A549 (cell line): Measurements from ENCODE around the gene CMYA5. TPM values are rescaled to one million over a fixed set of nuclear protein-coding genes. Genes with fewer than 3 reads are reported as not detected.

ENCODE experiments used
- ATAC-seq, 2 experiments: fragments of 200-7000 bp in 1 of 2; fragments of >200 bp in 1 of 2; cut with Nextera tagmentation in 1 of 2; cut with Tn5 transposase in 1 of 2; 3 replicates each; pipeline versions ENCODE4 v1.8.0 to v1.9.1; 2018 to 2020; ENCODE audit warnings: mild to moderate bottlenecking in 1 of 2, moderate library complexity in 1 of 2
- CTCF ChIA-PET: fragments of 300-600 bp; sonication (Branson Sonifier 250); formaldehyde crosslinking; extraction: SDS; loops from one replicate; lab custom pipeline; 2021; ENCODE audit warnings: antibody characterized with exemption, inconsistent platforms; lab: Yijun Ruan, JAX
- POLR2A ChIA-PET: fragments of 350-600 bp; formaldehyde crosslinking; extraction: SDS; loops from one replicate; lab custom pipeline; 2021; ENCODE audit warnings: antibody characterized with exemption, inconsistent platforms; lab: Yijun Ruan, JAX
- DNase-seq, 2 experiments: peaks; one replicate each; pipeline versions ENCODE4 v3.0.0 to v3.0.0-alpha.2; 2011 to 2016; ENCODE audit warnings: low read depth in 1 of 2, low spot score in 1 of 2
- FAIRE-seq: peaks from 2 replicates; lab custom pipeline; 2011; peaks lifted over from hg19 to GRCh38; lab: Jason Lieb, UNC
- H3K27ac ChIP-seq, 2 experiments: fragments of >200 bp; sonication (Bioruptor Twin); formaldehyde crosslinking; 3 replicates each; pipeline ENCODE4 v1.5.1; 2016 to 2017
- H3K4me1 ChIP-seq: fragments of >200 bp; sonication (Bioruptor Twin); formaldehyde crosslinking; 3 replicates; pipeline ENCODE4 v1.6.1; 2016
- H3K4me2 ChIP-seq: fragments of >200 bp; sonication (Bioruptor Twin); formaldehyde crosslinking; 3 replicates; pipeline ENCODE4 v1.6.1; 2016
- H3K4me3 ChIP-seq: fragments of >200 bp; sonication (Bioruptor Twin); formaldehyde crosslinking; 3 replicates; pipeline ENCODE4 v1.5.1; 2016
- H3K9me3 ChIP-seq: fragments of >200 bp; sonication (Bioruptor Twin); formaldehyde crosslinking; 3 replicates; pipeline ENCODE4 v1.6.1; 2016
- CBX2 ChIP-seq: fragments of 200-600 bp; sonication (generic); IDR thresholded peaks from 2 replicates; pipeline ENCODE4 v1.6.1; 2016; ENCODE audit warnings: low read depth, mild to moderate bottlenecking, borderline replicate concordance
- CEBPB ChIP-seq, 2 experiments: fragments of >200 bp in 1 of 2; sonication (Bioruptor Twin) in 1 of 2; formaldehyde crosslinking in 1 of 2; IDR thresholded peaks; 2 replicates each; pipeline ENCODE4 v1.6.1; 2012 to 2016
- EHF ChIP-seq: fragments of 250-450 bp; sonication (Bioruptor Pico); IDR thresholded peaks from 2 replicates; pipeline ENCODE4 v1.5.0; 2020; ENCODE audit warnings: mild to moderate bottlenecking
- EHMT2 ChIP-seq: fragments of 200-600 bp; sonication (generic); IDR thresholded peaks from 2 replicates; pipeline ENCODE4 v1.6.1; 2016; ENCODE audit warnings: antibody characterized with exemption, low read depth, mild to moderate bottlenecking, moderate library complexity
- ELK1 ChIP-seq: fragments of 150-350 bp; IDR thresholded peaks from 2 replicates; pipeline ENCODE4 v1.6.1; 2014; ENCODE audit warnings: low read depth, mild to moderate bottlenecking, low read length
- KDM5A ChIP-seq: fragments of 200-600 bp; sonication (generic); IDR thresholded peaks from 2 replicates; pipeline ENCODE4 v1.6.1; 2016; ENCODE audit warnings: antibody characterized with exemption, mild to moderate bottlenecking
- MYC ChIP-seq: IDR thresholded peaks from 2 replicates; pipeline ENCODE4 v1.6.1; 2012; ENCODE audit warnings: mild to moderate bottlenecking, inconsistent platforms, low read length, improper control_type of control experiment, borderline replicate concordance
- PHF8 ChIP-seq: fragments of 200-600 bp; sonication (generic); IDR thresholded peaks from 2 replicates; pipeline ENCODE4 v1.6.1; 2016; ENCODE audit warnings: low read depth, mild to moderate bottlenecking, antibody characterized with exemption, moderate library complexity, borderline replicate concordance
- RARB ChIP-seq: fragments of 250-450 bp; sonication (Bioruptor Pico); IDR thresholded peaks from 2 replicates; pipeline ENCODE4 v1.8.0; 2021; ENCODE audit warnings: mild to moderate bottlenecking, moderate library complexity
- RCOR1 ChIP-seq: fragments of 150-350 bp; IDR thresholded peaks from 2 replicates; pipeline ENCODE4 v1.6.1; 2014; ENCODE audit warnings: antibody characterized with exemption, low read length, low read depth
- RFX5 ChIP-seq: fragments of 450-650 bp; IDR thresholded peaks from 2 replicates; pipeline ENCODE4 v1.7.1; 2014; ENCODE audit warnings: antibody characterized with exemption, mild to moderate bottlenecking, moderate library complexity
- SREBF2 ChIP-seq: fragments of 450-650 bp; IDR thresholded peaks from 2 replicates; pipeline ENCODE4 v1.6.1; 2014; ENCODE audit warnings: mild to moderate bottlenecking, moderate library complexity
- TFCP2L1 ChIP-seq: fragments of 250-450 bp; sonication (Bioruptor Pico); IDR thresholded peaks from 2 replicates; pipeline ENCODE4 v1.5.0; 2021; ENCODE audit warnings: mild to moderate bottlenecking
- ZC3H11A ChIP-seq: fragments of 450-650 bp; IDR thresholded peaks from 2 replicates; pipeline ENCODE4 v1.6.1; 2014; ENCODE audit warnings: antibody characterized with exemption, mild to moderate bottlenecking
- ZSCAN20 ChIP-seq: fragments of 250-450 bp; sonication (Bioruptor Pico); IDR thresholded peaks from 2 replicates; pipeline ENCODE4 v1.8.0; 2022; ENCODE audit warnings: mild to moderate bottlenecking, moderate library complexity
- WGBS: methylation state at CpG from one replicate; pipeline ENCODE4 v1.1.6; 2017; ENCODE audit errors: missing lambda C conversion rate; 5-methylcytosine and 5-hydroxymethylcytosine counted together
- polyA plus RNA-seq, 4 experiments: library from polyadenylated mRNA; depleted of rRNA in 3 of 4; stranded (reverse); fragments of >200 nt; fragmentation: RNase III in 1 of 4; extraction: RNeasy Plus Mini Kit Qiagen cat#74134 plus additional on column Dnase treatment in 1 of 4; gene quantifications; 2 replicates in 3 of 4; 3 replicates in 1 of 4; pipeline ENCODE4 v1.2.3, GENCODE V29; 2011 to 2017
- TF ChIP-seq, protein P1 (sequence below): fragments of >200 bp; sonication (Bioruptor Twin); formaldehyde crosslinking; IDR thresholded peaks from 3 replicates; pipeline ENCODE4 v1.5.1; 2016
- TF ChIP-seq, protein P2 (sequence below): fragments of >200 bp; sonication (Bioruptor Twin); formaldehyde crosslinking; IDR thresholded peaks from 2 replicates; pipeline ENCODE4 v1.6.1; 2016
- TF ChIP-seq, protein P3 (sequence below): fragments of 450-650 bp; IDR thresholded peaks from 2 replicates; pipeline ENCODE4 v1.6.1; 2014; ENCODE audit warnings: antibody characterized with exemption
- TF ChIP-seq, protein P4 (sequence below): fragments of 250-450 bp; sonication (Bioruptor Pico); IDR thresholded peaks from 2 replicates; pipeline ENCODE4 v1.5.0; 2020; ENCODE audit warnings: low read depth, mild to moderate bottlenecking, moderate library complexity

The CMYA5 gene
- polyA plus RNA-seq, 2 of the 4 experiments (the other 2 are of a cell fraction): 0.10 to 0.61 TPM

- TF ChIP-seq MYC (no peak), CBX2 (no peak), ELK1 (no peak), KDM5A (no peak)
- TF ChIP-seq, protein P1, sequence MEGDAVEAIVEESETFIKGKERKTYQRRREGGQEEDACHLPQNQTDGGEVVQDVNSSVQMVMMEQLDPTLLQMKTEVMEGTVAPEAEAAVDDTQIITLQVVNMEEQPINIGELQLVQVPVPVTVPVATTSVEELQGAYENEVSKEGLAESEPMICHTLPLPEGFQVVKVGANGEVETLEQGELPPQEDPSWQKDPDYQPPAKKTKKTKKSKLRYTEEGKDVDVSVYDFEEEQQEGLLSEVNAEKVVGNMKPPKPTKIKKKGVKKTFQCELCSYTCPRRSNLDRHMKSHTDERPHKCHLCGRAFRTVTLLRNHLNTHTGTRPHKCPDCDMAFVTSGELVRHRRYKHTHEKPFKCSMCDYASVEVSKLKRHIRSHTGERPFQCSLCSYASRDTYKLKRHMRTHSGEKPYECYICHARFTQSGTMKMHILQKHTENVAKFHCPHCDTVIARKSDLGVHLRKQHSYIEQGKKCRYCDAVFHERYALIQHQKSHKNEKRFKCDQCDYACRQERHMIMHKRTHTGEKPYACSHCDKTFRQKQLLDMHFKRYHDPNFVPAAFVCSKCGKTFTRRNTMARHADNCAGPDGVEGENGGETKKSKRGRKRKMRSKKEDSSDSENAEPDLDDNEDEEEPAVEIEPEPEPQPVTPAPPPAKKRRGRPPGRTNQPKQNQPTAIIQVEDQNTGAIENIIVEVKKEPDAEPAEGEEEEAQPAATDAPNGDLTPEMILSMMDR: no peak
- TF ChIP-seq, protein P2, sequence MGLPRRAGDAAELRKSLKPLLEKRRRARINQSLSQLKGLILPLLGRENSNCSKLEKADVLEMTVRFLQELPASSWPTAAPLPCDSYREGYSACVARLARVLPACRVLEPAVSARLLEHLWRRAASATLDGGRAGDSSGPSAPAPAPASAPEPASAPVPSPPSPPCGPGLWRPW: no peak
Measured at GRCh38 chr5:79827159-79827629, 137.6 kb downstream of the CMYA5 start (continued).

DNA sequence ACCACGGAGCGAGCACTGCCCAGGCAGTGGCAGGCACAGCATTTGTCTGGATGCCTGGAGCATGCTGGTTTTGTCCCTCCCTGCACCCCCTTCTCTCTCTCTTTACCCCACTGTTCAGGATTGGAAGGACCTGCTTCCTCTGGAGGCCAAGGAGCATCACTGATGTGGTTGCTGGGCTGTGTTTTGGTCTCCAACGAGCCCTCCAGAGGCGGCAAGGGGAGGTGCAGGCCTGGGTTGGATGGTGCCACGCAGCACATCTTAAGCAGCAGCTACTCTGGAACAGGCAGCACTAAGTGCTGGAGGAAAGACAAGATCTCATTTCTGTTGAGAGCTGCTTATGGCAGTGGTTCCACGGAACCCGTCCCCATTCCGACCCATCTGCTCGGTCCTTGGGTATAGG is 139.6 kb downstream of the CMYA5 start:
- H3K27ac ChIP-seq: no peak overlapping the region
- DNase-seq: peak; percentile 17 to 32
- ChIA-PET CTCF (interaction anchor here (0.9 kb wide), 1 partner anchor 11 kb away, joined by 5 read pairs; no protein-coding TSS in a partner anchor), POLR2A (no interaction called here)
- no peak overlapping the region for H3K4me2 ChIP-seq
- FAIRE-seq: no peak
- H3K9me3 ChIP-seq: no peaks in the 10 kb centered on the region
- peak; percentile 85 to 95 for ATAC-seq
- WGBS: 40% methylated on average over 5 of the region's 9 CpGs
- no peaks in the 10 kb centered on the region for H3K4me1 ChIP-seq
- no peak overlapping the region for H3K4me3 ChIP-seq
- TF ChIP-seq ZC3H11A (no peak), EHMT2 (no peak), RARB (no peak), SREBF2 (no peak), CEBPB (IDR thresholded peaks at IDR 0.05) (no peak), ELK1 (no peak), PHF8 (no peak), EHF (CRISPR knock-in tag) (no peak), ZSCAN20 (no peak), RFX5 (no peak), RCOR1 (no peak), TFCP2L1 (no peak)
- TF ChIP-seq, protein P3, sequence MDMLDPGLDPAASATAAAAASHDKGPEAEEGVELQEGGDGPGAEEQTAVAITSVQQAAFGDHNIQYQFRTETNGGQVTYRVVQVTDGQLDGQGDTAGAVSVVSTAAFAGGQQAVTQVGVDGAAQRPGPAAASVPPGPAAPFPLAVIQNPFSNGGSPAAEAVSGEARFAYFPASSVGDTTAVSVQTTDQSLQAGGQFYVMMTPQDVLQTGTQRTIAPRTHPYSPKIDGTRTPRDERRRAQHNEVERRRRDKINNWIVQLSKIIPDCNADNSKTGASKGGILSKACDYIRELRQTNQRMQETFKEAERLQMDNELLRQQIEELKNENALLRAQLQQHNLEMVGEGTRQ: no peak
- TF ChIP-seq, protein P4, sequence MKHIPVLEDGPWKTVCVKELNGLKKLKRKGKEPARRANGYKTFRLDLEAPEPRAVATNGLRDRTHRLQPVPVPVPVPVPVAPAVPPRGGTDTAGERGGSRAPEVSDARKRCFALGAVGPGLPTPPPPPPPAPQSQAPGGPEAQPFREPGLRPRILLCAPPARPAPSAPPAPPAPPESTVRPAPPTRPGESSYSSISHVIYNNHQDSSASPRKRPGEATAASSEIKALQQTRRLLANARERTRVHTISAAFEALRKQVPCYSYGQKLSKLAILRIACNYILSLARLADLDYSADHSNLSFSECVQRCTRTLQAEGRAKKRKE (CRISPR knock-in tag): no peak
